HTR-8/SVneo (cell line): Measurements from ENCODE around the gene PACSIN1.
A peak's percentile ranks its signal among the peaks of the same experiment; 100 is the strongest.

Experiments
- DNase-seq: peaks from one replicate; pipeline ENCODE4 v3.0.0; 2011; ENCODE audit warnings: low spot score, mixed read lengths; ENCODE audit not compliant: insufficient read length
- FAIRE-seq: peaks from 2 replicates; lab custom pipeline; 2011; peaks lifted over from hg19 to GRCh38; lab: Jason Lieb, UNC

Gene PACSIN1

GRCh38 chr6:34556493-34556892 is 90.6 kb downstream of the PACSIN1 start:
- FAIRE-seq (no peak), DNase-seq (no peak)

GRCh38 chr6:34557228-34557627 is 91.4 kb downstream of the PACSIN1 start:
- FAIRE-seq (peak; percentile 20), DNase-seq (no peak)

GRCh38 chr6:34558172-34558714 is 92.4 kb downstream of the PACSIN1 start:
- FAIRE-seq (no peak), DNase-seq (no peak)

- FAIRE-seq (no peak), DNase-seq (no peak)
These were observed 93.9 kb downstream of the PACSIN1 start for GRCh38 chr6:34559651-34560365.

GRCh38 chr6:34560366-34561226 is 94.7 kb downstream of the PACSIN1 start:
- no peak for FAIRE-seq
- DNase-seq = no peak

GRCh38 chr6:34561227-34561530 is 95.3 kb downstream of the PACSIN1 start:
- DNase-seq (no peak), FAIRE-seq (no peak)

GRCh38 chr6:34562350-34562749 is 96.5 kb downstream of the PACSIN1 start:
- DNase-seq = no peak
- no peak for FAIRE-seq

GRCh38 chr6:34562861-34563512 is 97.1 kb downstream of the PACSIN1 start:
- FAIRE-seq = no peak
- no peak for DNase-seq

GRCh38 chr6:34563513-34563870 is 97.6 kb downstream of the PACSIN1 start:
- FAIRE-seq (no peak), DNase-seq (no peak)

- FAIRE-seq (no peak), DNase-seq (no peak)
These were observed 98.3 kb downstream of the PACSIN1 start for GRCh38 chr6:34564181-34564580.

GRCh38 chr6:34565722-34566137 is 99.9 kb downstream of the PACSIN1 start:
- DNase-seq (no peak), FAIRE-seq (no peak)

- no peak for FAIRE-seq
- no peak for DNase-seq
These were observed 101.1 kb downstream of the PACSIN1 start for GRCh38 chr6:34566830-34567546.

GRCh38 chr6:34568341-34569201 is 102.7 kb downstream of the PACSIN1 start:
- DNase-seq (no peak), FAIRE-seq (no peak)

GRCh38 chr6:34569361-34569973 is 103.6 kb downstream of the PACSIN1 start:
- FAIRE-seq = no peak
- no peak for DNase-seq

- FAIRE-seq = no peak
- DNase-seq = no peak
These were observed 104.4 kb downstream of the PACSIN1 start for GRCh38 chr6:34570066-34570833.

GRCh38 chr6:34571388-34571787 is 105.5 kb downstream of the PACSIN1 start:
- DNase-seq = no peak
- no peak for FAIRE-seq

- FAIRE-seq = no peak
- DNase-seq = no peak
These were observed 106.1 kb downstream of the PACSIN1 start for GRCh38 chr6:34572021-34572420.

- DNase-seq (no peak), FAIRE-seq (no peak)
These were observed 106.7 kb downstream of the PACSIN1 start for GRCh38 chr6:34572585-34572984.
